Measurements from ENCODE around the gene FGF13. TPM values are rescaled to one million over a fixed set of nuclear protein-coding genes. Genes with fewer than 3 reads are reported as not detected.

The FGF13 gene
- total RNA-seq, 1 donor from 2014 or later: 23.8 TPM

- Mint-ChIP-seq H3K4me1 (no peaks in the 10 kb centered on the region), H3K27ac (no peak overlapping the region), H3K4me3 (no peak overlapping the region), H3K27me3 (ENCODE audit: insufficient read depth, low read depth) (no peaks in the 10 kb centered on the region), H3K9me3 (no peaks in the 10 kb centered on the region), H3K36me3 (no peaks in the 10 kb centered on the region)
- H3F3A ChIP-seq (ENCODE audit: low read depth): no peaks in the 10 kb centered on the region
- H2AFZ ChIP-seq (replicated peaks): no peak overlapping the region
- no peaks in the 10 kb centered on the region for H4K20me1 ChIP-seq (ENCODE audit: low read depth)
- no peak overlapping the region for H3K4me2 ChIP-seq
- H3K9ac ChIP-seq: no peak overlapping the region
- H3K27ac ChIP-seq: no peak overlapping the region
- DNase-seq (ENCODE audit: low spot score): no peak
- H3K79me2 ChIP-seq (ENCODE audit: low read depth): no peaks in the 10 kb centered on the region
- H3K9me3 ChIP-seq (ENCODE audit: low read depth): no peaks in the 10 kb centered on the region
- no peaks in the 10 kb centered on the region for H3K4me1 ChIP-seq
- H3K27me3 ChIP-seq: no peaks in the 10 kb centered on the region
- no peaks in the 10 kb centered on the region for H3K36me3 ChIP-seq
- H3K4me3 ChIP-seq: no peak overlapping the region
- TF ChIP-seq EZH2 (IDR thresholded peaks at IDR 0.05) (no peak), EZH2phosphoT487 (IDR thresholded peaks at IDR 0.05) (no peak), CTCF (IDR thresholded peaks at IDR 0.05) (no peak)
Measured at GRCh38 chrX:138664016-138664415, 47.5 kb downstream of the FGF13 start.

DNA sequence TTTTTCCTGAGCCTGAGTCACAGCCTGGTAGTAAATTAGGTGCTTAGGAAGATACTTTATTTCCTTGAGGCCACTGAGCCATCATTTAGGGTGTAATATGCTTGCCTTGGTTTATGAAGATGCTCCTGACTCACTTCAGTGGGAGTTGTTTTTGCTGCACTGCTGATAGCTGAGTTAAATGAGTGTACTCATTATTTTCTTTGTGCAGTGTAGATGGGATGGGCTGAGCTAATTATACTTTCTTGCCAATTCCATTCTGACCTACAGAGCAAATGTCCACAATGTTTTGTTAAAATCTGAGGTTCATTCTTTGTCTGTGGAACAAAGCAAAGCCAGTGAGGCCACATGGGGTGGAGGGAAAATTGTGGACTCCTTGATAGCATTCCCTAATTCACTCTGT is 60.0 kb downstream of the FGF13 start:
- Mint-ChIP-seq H3K27ac (no peak overlapping the region), H3K36me3 (no peaks in the 10 kb centered on the region), H3K9me3 (no peaks in the 10 kb centered on the region), H3K4me3 (no peak overlapping the region), H3K4me1 (peaks cover 27% of the 10 kb centered on the region), H3K27me3 (ENCODE audit: insufficient read depth, low read depth) (no peaks in the 10 kb centered on the region)
- Histone ChIP-seq H3K4me3 (no peak overlapping the region), H4K20me1 (ENCODE audit: low read depth) (no peaks in the 10 kb centered on the region), H3K4me2 (no peak overlapping the region), H3K4me1 (no peaks in the 10 kb centered on the region), H3K27ac (no peak overlapping the region), H3K79me2 (ENCODE audit: low read depth) (no peaks in the 10 kb centered on the region), H3F3A (ENCODE audit: low read depth) (no peaks in the 10 kb centered on the region), H3K36me3 (no peaks in the 10 kb centered on the region), H3K27me3 (no peaks in the 10 kb centered on the region), H2AFZ (replicated peaks) (no peak overlapping the region), H3K9ac (no peak overlapping the region), H3K9me3 (ENCODE audit: low read depth) (no peaks in the 10 kb centered on the region)
- peak; percentile 4 for DNase-seq (ENCODE audit: low spot score)
- no peak for TF ChIP-seq EZH2phosphoT487 (IDR thresholded peaks at IDR 0.05)
- no peak for TF ChIP-seq EZH2 (IDR thresholded peaks at IDR 0.05)
- TF ChIP-seq CTCF (IDR thresholded peaks at IDR 0.05): no peak

GRCh38 chrX:138648568-138648967 is 62.9 kb downstream of the FGF13 start:
- Mint-ChIP-seq H3K9me3 (no peaks in the 10 kb centered on the region), H3K4me1 (peaks cover 27% of the 10 kb centered on the region), H3K4me3 (no peak overlapping the region), H3K27me3 (ENCODE audit: insufficient read depth, low read depth) (no peaks in the 10 kb centered on the region), H3K27ac (no peak overlapping the region), H3K36me3 (no peaks in the 10 kb centered on the region)
- Histone ChIP-seq H4K20me1 (ENCODE audit: low read depth) (no peaks in the 10 kb centered on the region), H3K9me3 (ENCODE audit: low read depth) (no peaks in the 10 kb centered on the region), H3K4me3 (no peak overlapping the region), H3K36me3 (no peaks in the 10 kb centered on the region), H3K27ac (no peak overlapping the region), H3K4me2 (no peak overlapping the region), H3K27me3 (no peaks in the 10 kb centered on the region), H3F3A (ENCODE audit: low read depth) (no peaks in the 10 kb centered on the region), H3K79me2 (ENCODE audit: low read depth) (no peaks in the 10 kb centered on the region), H3K9ac (no peak overlapping the region), H3K4me1 (no peaks in the 10 kb centered on the region), H2AFZ (replicated peaks) (no peak overlapping the region)
- peak; percentile 8 for DNase-seq (ENCODE audit: low spot score)
- TF ChIP-seq EZH2 (IDR thresholded peaks at IDR 0.05) (no peak), CTCF (IDR thresholded peaks at IDR 0.05) (no peak), EZH2phosphoT487 (IDR thresholded peaks at IDR 0.05) (no peak)
